Neural progenitor cell (in vitro differentiated cells): Measurements from ENCODE around the gene FBN3.

ENCODE experiments used
- EZH2 ChIP-seq: fragments of 200-600 bp; sonication (generic); IDR thresholded peaks from 2 replicates; pipeline ENCODE4 v1.6.1; 2017; ENCODE audit warnings: antibody characterized with exemption, mild to moderate bottlenecking, moderate library complexity
- TF ChIP-seq, protein P1 (sequence below): fragments of 200-600 bp; sonication (generic); IDR thresholded peaks from 2 replicates; pipeline ENCODE4 v1.5.1; 2017; ENCODE audit warnings: antibody characterized with exemption, mild to moderate bottlenecking

DNA sequence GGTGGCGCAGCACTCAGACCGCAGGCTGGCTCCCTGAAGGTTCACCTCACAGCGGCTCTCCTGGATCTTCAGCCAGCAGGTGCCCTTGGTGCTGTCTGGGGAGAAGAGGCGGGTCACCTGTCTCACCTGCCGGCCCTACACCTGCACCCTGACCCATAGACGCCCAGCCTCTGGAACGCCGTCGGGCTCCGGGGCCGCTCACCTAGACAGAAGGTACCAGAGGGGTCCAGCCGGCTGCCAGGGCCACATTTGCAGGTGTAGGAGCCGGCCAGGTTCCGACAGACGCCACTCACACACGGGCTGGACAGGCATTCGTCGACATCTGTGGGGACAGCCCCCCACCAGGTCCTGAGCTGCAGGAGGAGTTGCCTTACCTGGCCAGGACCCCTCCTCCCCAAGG is 22.9 kb downstream of the FBN3 start:
- TF ChIP-seq, protein P1, sequence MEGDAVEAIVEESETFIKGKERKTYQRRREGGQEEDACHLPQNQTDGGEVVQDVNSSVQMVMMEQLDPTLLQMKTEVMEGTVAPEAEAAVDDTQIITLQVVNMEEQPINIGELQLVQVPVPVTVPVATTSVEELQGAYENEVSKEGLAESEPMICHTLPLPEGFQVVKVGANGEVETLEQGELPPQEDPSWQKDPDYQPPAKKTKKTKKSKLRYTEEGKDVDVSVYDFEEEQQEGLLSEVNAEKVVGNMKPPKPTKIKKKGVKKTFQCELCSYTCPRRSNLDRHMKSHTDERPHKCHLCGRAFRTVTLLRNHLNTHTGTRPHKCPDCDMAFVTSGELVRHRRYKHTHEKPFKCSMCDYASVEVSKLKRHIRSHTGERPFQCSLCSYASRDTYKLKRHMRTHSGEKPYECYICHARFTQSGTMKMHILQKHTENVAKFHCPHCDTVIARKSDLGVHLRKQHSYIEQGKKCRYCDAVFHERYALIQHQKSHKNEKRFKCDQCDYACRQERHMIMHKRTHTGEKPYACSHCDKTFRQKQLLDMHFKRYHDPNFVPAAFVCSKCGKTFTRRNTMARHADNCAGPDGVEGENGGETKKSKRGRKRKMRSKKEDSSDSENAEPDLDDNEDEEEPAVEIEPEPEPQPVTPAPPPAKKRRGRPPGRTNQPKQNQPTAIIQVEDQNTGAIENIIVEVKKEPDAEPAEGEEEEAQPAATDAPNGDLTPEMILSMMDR = no peak
- no peak for TF ChIP-seq EZH2
